Mesendoderm (in vitro differentiated cells): ENCODE measurements around the gene GALNS.
A peak's percentile ranks its signal among the peaks of the same experiment; 100 is the strongest.

ENCODE experiments used
- DNase-seq: peaks from one replicate; pipeline ENCODE4 v3.0.0; 2013
- H2AK5ac ChIP-seq: 2 replicates; pipeline ENCODE4 v1.6.1; 2013; ENCODE audit warnings: low read length, inconsistent platforms
- H2BK120ac ChIP-seq: 2 replicates; pipeline ENCODE4 v1.6.1; 2013; ENCODE audit warnings: low read depth, mild to moderate bottlenecking, low read length, moderate library complexity, mixed read lengths
- H2BK15ac ChIP-seq: replicated peaks from 2 replicates; pipeline ENCODE4 v1.6.1; 2013; ENCODE audit warnings: low read depth, mild to moderate bottlenecking, moderate library complexity
- H2BK5ac ChIP-seq: 2 replicates; pipeline ENCODE4 v1.6.1; 2013; ENCODE audit warnings: low read length, inconsistent platforms
- H3K18ac ChIP-seq: 2 replicates; pipeline ENCODE4 v1.6.1; 2013; ENCODE audit warnings: mild to moderate bottlenecking, low read length, mixed read lengths
- H3K23ac ChIP-seq: one replicate; pipeline ENCODE4 v1.6.1; 2013; ENCODE audit warnings: low read length
- H3K27ac ChIP-seq: 2 replicates; pipeline ENCODE4 v1.5.1; 2013; ENCODE audit warnings: low read depth, mild to moderate bottlenecking, inconsistent platforms, low read length, moderate library complexity
- H3K27me3 ChIP-seq: 2 replicates; pipeline ENCODE4 v1.6.1; 2013; ENCODE audit warnings: low read length, control low read depth, mild to moderate bottlenecking, inconsistent platforms; ENCODE audit not compliant: insufficient read depth, poor library complexity
- H3K36me3 ChIP-seq: 2 replicates; pipeline ENCODE4 v1.6.1; 2013; ENCODE audit warnings: low read length, inconsistent platforms; ENCODE audit not compliant: control insufficient read depth, insufficient read depth
- H3K4ac ChIP-seq: one replicate; pipeline ENCODE4 v1.6.1; 2013; ENCODE audit warnings: low read depth, mild to moderate bottlenecking, low read length, moderate library complexity
- H3K4me1 ChIP-seq: 2 replicates; pipeline ENCODE4 v1.6.1; 2013; ENCODE audit warnings: low read depth, low read length, inconsistent platforms; ENCODE audit not compliant: control insufficient read depth
- H3K4me2 ChIP-seq: 2 replicates; pipeline ENCODE4 v1.6.1; 2013; ENCODE audit warnings: low read length
- H3K4me3 ChIP-seq: 2 replicates; pipeline ENCODE4 v1.5.1; 2013; ENCODE audit warnings: mild to moderate bottlenecking, low read length
- H3K56ac ChIP-seq: one replicate; pipeline ENCODE4 v1.6.1; 2013; ENCODE audit warnings: low read length
- H3K79me1 ChIP-seq: 2 replicates; pipeline ENCODE4 v1.6.1; 2013; ENCODE audit warnings: low read length, inconsistent platforms
- H3K79me2 ChIP-seq: 2 replicates; pipeline ENCODE4 v1.6.1; 2013; ENCODE audit warnings: mild to moderate bottlenecking, low read length; ENCODE audit not compliant: control insufficient read depth, insufficient read depth
- H3K9ac ChIP-seq: 2 replicates; pipeline ENCODE4 v1.6.1; 2013; ENCODE audit warnings: low read length, inconsistent platforms
- H4K5ac ChIP-seq: one replicate; pipeline ENCODE4 v1.6.1; 2013; ENCODE audit warnings: low read length
- H4K8ac ChIP-seq: one replicate; pipeline ENCODE4 v1.6.1; 2013; ENCODE audit warnings: low read depth, mild to moderate bottlenecking, control low read depth, low read length, moderate library complexity
- WGBS: extraction: QIAGEN DNeasy Blood & Tissue Kit; methylation state at CpG from one replicate; pipeline ENCODE4 v1.1.7; 2013; ENCODE audit warnings: low lambda C conversion rate, missing lambda C conversion rate; ENCODE audit not compliant: insufficient coverage; ENCODE audit errors: extremely low coverage; 5-methylcytosine and 5-hydroxymethylcytosine counted together

The GALNS gene

GRCh38 chr16:88778271-88778525 lies 78.5 kb downstream of the GALNS start:
- Histone ChIP-seq H2AK5ac (no peak overlapping the region), H3K9ac (no peak overlapping the region), H3K79me1 (peaks cover 3% of the 10 kb centered on the region), H3K4me2 (no peak overlapping the region), H3K4me1 (peaks cover 2% of the 10 kb centered on the region), H3K79me2 (peaks cover 24% of the 10 kb centered on the region), H4K5ac (no peak overlapping the region), H3K4ac (no peak overlapping the region), H3K27ac (no peak overlapping the region), H2BK120ac (no peak overlapping the region), H3K36me3 (no peaks in the 10 kb centered on the region), H3K18ac (no peak overlapping the region), H3K23ac (no peak overlapping the region), H2BK15ac (no peak overlapping the region), H3K56ac (no peak overlapping the region), H4K8ac (no peak overlapping the region), H3K27me3 (no peaks in the 10 kb centered on the region), H2BK5ac (no peak overlapping the region), H3K4me3 (no peak overlapping the region)
- no CpG with 5 or more reads among the region's 7 CpGs for WGBS
- no peak for DNase-seq

- H4K8ac ChIP-seq: no peak overlapping the region
- H3K79me1 ChIP-seq: peaks cover 3% of the 10 kb centered on the region
- H2BK15ac ChIP-seq: no peak overlapping the region
- no peak overlapping the region for H3K27ac ChIP-seq
- no peaks in the 10 kb centered on the region for H3K27me3 ChIP-seq
- no peak overlapping the region for H3K4me2 ChIP-seq
- no peak overlapping the region for H3K23ac ChIP-seq
- H2BK120ac ChIP-seq: no peak overlapping the region
- H3K4me3 ChIP-seq: no peak overlapping the region
- peak overlapping the region; percentile 44 for H3K9ac ChIP-seq
- H2AK5ac ChIP-seq: no peak overlapping the region
- H4K5ac ChIP-seq: no peak overlapping the region
- H3K4me1 ChIP-seq: peaks cover 2% of the 10 kb centered on the region
- no CpG with 5 or more reads among the region's 34 CpGs for WGBS
- peak; percentile 44 for DNase-seq
- peaks cover 21% of the 10 kb centered on the region for H3K79me2 ChIP-seq
- no peak overlapping the region for H3K18ac ChIP-seq
- peak overlapping the region; percentile 73 for H3K56ac ChIP-seq
- H3K4ac ChIP-seq: no peak overlapping the region
- no peaks in the 10 kb centered on the region for H3K36me3 ChIP-seq
- no peak overlapping the region for H2BK5ac ChIP-seq
These were observed 79.1 kb downstream of the GALNS start for GRCh38 chr16:88777471-88778270.

GRCh38 chr16:88775825-88776224 lies 80.9 kb downstream of the GALNS start:
- no peak overlapping the region for H2BK120ac ChIP-seq
- H3K27me3 ChIP-seq: no peaks in the 10 kb centered on the region
- no peak overlapping the region for H2AK5ac ChIP-seq
- peaks cover 7% of the 10 kb centered on the region for H3K4me1 ChIP-seq
- H2BK15ac ChIP-seq: no peak overlapping the region
- H4K5ac ChIP-seq: no peak overlapping the region
- WGBS: no CpG with 5 or more reads among the region's 18 CpGs
- no peaks in the 10 kb centered on the region for H3K36me3 ChIP-seq
- no peak overlapping the region for H2BK5ac ChIP-seq
- no peak overlapping the region for H3K18ac ChIP-seq
- H3K4me3 ChIP-seq: no peak overlapping the region
- no peak overlapping the region for H3K27ac ChIP-seq
- no peak overlapping the region for H3K56ac ChIP-seq
- no peak for DNase-seq
- H3K79me2 ChIP-seq: peaks cover 6% of the 10 kb centered on the region
- no peaks in the 10 kb centered on the region for H3K79me1 ChIP-seq
- H3K4me2 ChIP-seq: no peak overlapping the region
- no peak overlapping the region for H3K23ac ChIP-seq
- H3K4ac ChIP-seq: no peak overlapping the region
- H3K9ac ChIP-seq: no peak overlapping the region
- no peak overlapping the region for H4K8ac ChIP-seq

- no peak for DNase-seq
- WGBS: no CpG with 5 or more reads among the region's 32 CpGs
- no peak overlapping the region for H2BK5ac ChIP-seq
- H3K79me2 ChIP-seq: peaks cover 6% of the 10 kb centered on the region
- H3K36me3 ChIP-seq: no peaks in the 10 kb centered on the region
- no peak overlapping the region for H3K4me3 ChIP-seq
- no peak overlapping the region for H2AK5ac ChIP-seq
- peaks cover 16% of the 10 kb centered on the region for H3K4me1 ChIP-seq
- H3K79me1 ChIP-seq: no peaks in the 10 kb centered on the region
- no peak overlapping the region for H4K8ac ChIP-seq
- H3K9ac ChIP-seq: no peak overlapping the region
- H3K27ac ChIP-seq: no peak overlapping the region
- no peak overlapping the region for H2BK120ac ChIP-seq
- H3K23ac ChIP-seq: no peak overlapping the region
- no peaks in the 10 kb centered on the region for H3K27me3 ChIP-seq
- no peak overlapping the region for H4K5ac ChIP-seq
- H3K18ac ChIP-seq: no peak overlapping the region
- H3K56ac ChIP-seq: no peak overlapping the region
- H3K4me2 ChIP-seq: no peak overlapping the region
- no peak overlapping the region for H3K4ac ChIP-seq
- H2BK15ac ChIP-seq: no peak overlapping the region
These were observed 82.0 kb downstream of the GALNS start for GRCh38 chr16:88774544-88775393.

- no peak overlapping the region for H3K4me3 ChIP-seq
- no peaks in the 10 kb centered on the region for H3K27me3 ChIP-seq
- H3K9ac ChIP-seq: no peak overlapping the region
- H2BK15ac ChIP-seq: no peak overlapping the region
- H2BK5ac ChIP-seq: no peak overlapping the region
- peaks cover 8% of the 10 kb centered on the region for H3K79me2 ChIP-seq
- H4K8ac ChIP-seq: no peak overlapping the region
- no peak overlapping the region for H3K18ac ChIP-seq
- peaks cover 3% of the 10 kb centered on the region for H3K79me1 ChIP-seq
- no peaks in the 10 kb centered on the region for H3K36me3 ChIP-seq
- no peak overlapping the region for H3K4ac ChIP-seq
- no peak overlapping the region for H2AK5ac ChIP-seq
- H4K5ac ChIP-seq: no peak overlapping the region
- no peak overlapping the region for H2BK120ac ChIP-seq
- no peak overlapping the region for H3K56ac ChIP-seq
- H3K27ac ChIP-seq: no peak overlapping the region
- H3K4me2 ChIP-seq: no peak overlapping the region
- WGBS: no CpG with 5 or more reads among the region's 12 CpGs
- peak; percentile 50 for DNase-seq
- H3K4me1 ChIP-seq: peaks cover 17% of the 10 kb centered on the region
- H3K23ac ChIP-seq: no peak overlapping the region
These were observed 82.9 kb downstream of the GALNS start for GRCh38 chr16:88773812-88774291.
